Gastroesophageal sphincter (tissue), 3 donors: Measurements from ENCODE around the gene NOL4L.

Experiments
- POLR2A ChIP-seq, 2 donors: fragments of 450-650 bp; IDR thresholded peaks; one replicate each; pipeline ENCODE4 v1.6.1; 2017; ENCODE audit warnings: antibody characterized with exemption in 2 of 2, mild to moderate bottlenecking in 2 of 2, moderate library complexity in 1 of 2
- TF ChIP-seq, protein P1 (sequence below), 4 experiments: fragments of 200-600 bp in 2 of 4; fragments of 450-650 bp in 2 of 4; sonication (generic) in 1 of 4; IDR thresholded peaks; one replicate each; pipeline ENCODE4 v1.5.1; 2017 to 2019; ENCODE audit warnings: antibody characterized with exemption in 4 of 4, mild to moderate bottlenecking in 2 of 4, moderate library complexity in 2 of 4

DNA sequence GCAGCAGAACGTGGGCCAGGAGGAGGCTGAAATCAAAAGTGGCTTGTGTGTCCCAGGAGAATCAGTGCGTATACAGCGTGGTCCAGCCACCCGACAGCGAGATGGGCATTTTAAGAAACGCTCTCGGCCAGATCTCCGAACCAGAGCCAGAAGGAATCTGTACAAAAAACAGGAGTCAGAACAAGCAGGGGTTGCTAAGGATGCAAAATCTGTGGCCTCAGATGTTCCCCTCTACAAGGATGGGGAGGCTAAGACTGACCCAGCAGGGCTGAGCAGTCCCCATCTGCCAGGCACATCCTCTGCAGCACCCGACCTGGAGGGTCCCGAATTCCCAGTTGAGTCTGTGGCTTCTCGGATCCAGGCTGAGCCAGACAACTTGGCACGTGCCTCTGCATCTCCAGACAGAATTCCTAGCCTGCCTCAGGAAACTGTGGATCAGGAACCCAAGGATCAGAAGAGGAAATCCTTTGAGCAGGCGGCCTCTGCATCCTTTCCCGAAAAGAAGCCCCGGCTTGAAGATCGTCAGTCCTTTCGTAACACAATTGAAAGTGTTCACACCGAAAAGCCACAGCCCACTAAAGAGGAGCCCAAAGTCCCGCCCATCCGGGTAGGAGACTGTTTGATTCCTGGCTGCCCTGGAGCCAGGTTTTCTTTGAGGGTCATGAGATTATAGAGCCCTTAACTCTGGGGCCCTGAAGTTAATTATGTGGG, 151.7 kb downstream of the NOL4L start:
- TF ChIP-seq, protein P1, sequence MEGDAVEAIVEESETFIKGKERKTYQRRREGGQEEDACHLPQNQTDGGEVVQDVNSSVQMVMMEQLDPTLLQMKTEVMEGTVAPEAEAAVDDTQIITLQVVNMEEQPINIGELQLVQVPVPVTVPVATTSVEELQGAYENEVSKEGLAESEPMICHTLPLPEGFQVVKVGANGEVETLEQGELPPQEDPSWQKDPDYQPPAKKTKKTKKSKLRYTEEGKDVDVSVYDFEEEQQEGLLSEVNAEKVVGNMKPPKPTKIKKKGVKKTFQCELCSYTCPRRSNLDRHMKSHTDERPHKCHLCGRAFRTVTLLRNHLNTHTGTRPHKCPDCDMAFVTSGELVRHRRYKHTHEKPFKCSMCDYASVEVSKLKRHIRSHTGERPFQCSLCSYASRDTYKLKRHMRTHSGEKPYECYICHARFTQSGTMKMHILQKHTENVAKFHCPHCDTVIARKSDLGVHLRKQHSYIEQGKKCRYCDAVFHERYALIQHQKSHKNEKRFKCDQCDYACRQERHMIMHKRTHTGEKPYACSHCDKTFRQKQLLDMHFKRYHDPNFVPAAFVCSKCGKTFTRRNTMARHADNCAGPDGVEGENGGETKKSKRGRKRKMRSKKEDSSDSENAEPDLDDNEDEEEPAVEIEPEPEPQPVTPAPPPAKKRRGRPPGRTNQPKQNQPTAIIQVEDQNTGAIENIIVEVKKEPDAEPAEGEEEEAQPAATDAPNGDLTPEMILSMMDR (IDR thresholded peaks at IDR 0.05) = no peak
- TF ChIP-seq POLR2A (IDR thresholded peaks at IDR 0.05) = no peak
